Glutamatergic neuron (in vitro differentiated cells): ENCODE data around the gene RIMS3. TPM values are rescaled to one million over a fixed set of nuclear protein-coding genes. Genes with fewer than 3 reads are reported as not detected.

Experiments used
- DNase-seq: peaks from one replicate; pipeline ENCODE4 v3.0.0; 2022
- H3K27ac Mint-ChIP-seq: one replicate; pipeline ENCODE4 v1.8.0; 2020; ENCODE audit warnings: mild to moderate bottlenecking, mixed read lengths, inconsistent platforms; ENCODE audit not compliant: unreplicated experiment
- H3K27me3 Mint-ChIP-seq: one replicate; pipeline ENCODE4 v1.8.0; 2020; ENCODE audit warnings: mild to moderate bottlenecking, moderate library complexity, mixed read lengths, inconsistent platforms; ENCODE audit not compliant: unreplicated experiment
- H3K36me3 Mint-ChIP-seq: one replicate; pipeline ENCODE4 v1.8.0; 2020; ENCODE audit warnings: mild to moderate bottlenecking, mixed read lengths, inconsistent platforms; ENCODE audit not compliant: unreplicated experiment
- H3K4me1 Mint-ChIP-seq: one replicate; pipeline ENCODE4 v1.8.0; 2020; ENCODE audit warnings: mild to moderate bottlenecking, low read depth, mixed read lengths, inconsistent platforms; ENCODE audit not compliant: unreplicated experiment
- H3K4me3 Mint-ChIP-seq: one replicate; pipeline ENCODE4 v1.8.0; 2020; ENCODE audit warnings: mild to moderate bottlenecking, mixed read lengths, inconsistent platforms; ENCODE audit not compliant: unreplicated experiment
- H3K9me3 Mint-ChIP-seq: one replicate; pipeline ENCODE4 v1.8.0; 2020; ENCODE audit warnings: mild to moderate bottlenecking, moderate library complexity, mixed read lengths, inconsistent platforms; ENCODE audit not compliant: unreplicated experiment
- CTCF ChIP-seq: fragments of 200-600 bp; sonication (generic); IDR thresholded peaks from one replicate; pipeline ENCODE4 v1.5.0; 2021; ENCODE audit not compliant: partially characterized antibody, unreplicated experiment
- total RNA-seq: library from RNA; stranded (reverse); fragmentation: NEBNext Ultra II Directional; extraction: Animal tissue kit (Norgen Biotek cat#: 25700); gene quantifications from one replicate; pipeline ENCODE4 v1.2.1, GENCODE V29; 2021; ENCODE audit not compliant: unreplicated experiment

Gene RIMS3
- total RNA-seq, 1 donor from 2014 or later, result 126 TPM

GRCh38 chr1:40662864-40663263 lies 2.6 kb downstream of the RIMS3 start:
- H3K27me3 Mint-ChIP-seq, result peaks cover 11% of the 10 kb centered on the region
- no peak for TF ChIP-seq CTCF
- H3K36me3 Mint-ChIP-seq, result peaks cover 2% of the 10 kb centered on the region
- peak overlapping the region; percentile 96 for H3K27ac Mint-ChIP-seq
- peaks cover 7% of the 10 kb centered on the region for H3K9me3 Mint-ChIP-seq
- peak overlapping the region; percentile 94 for H3K4me3 Mint-ChIP-seq
- no peak for DNase-seq
- H3K4me1 Mint-ChIP-seq, result peaks cover 29% of the 10 kb centered on the region

GRCh38 chr1:40662151-40662550 lies 3.3 kb downstream of the RIMS3 start:
- Mint-ChIP-seq H3K9me3 (peaks cover 7% of the 10 kb centered on the region), H3K4me3 (peak overlapping the region; percentile 94), H3K36me3 (peaks cover 5% of the 10 kb centered on the region), H3K27me3 (peaks cover 11% of the 10 kb centered on the region), H3K27ac (peak overlapping the region; percentile 30), H3K4me1 (peaks cover 32% of the 10 kb centered on the region)
- no peak for TF ChIP-seq CTCF
- no peak for DNase-seq

- Mint-ChIP-seq H3K27ac (no peak overlapping the region), H3K27me3 (peaks cover 16% of the 10 kb centered on the region), H3K4me3 (peak overlapping the region; percentile 34), H3K9me3 (peaks cover 7% of the 10 kb centered on the region), H3K36me3 (peaks cover 5% of the 10 kb centered on the region), H3K4me1 (peaks cover 36% of the 10 kb centered on the region)
- no peak for TF ChIP-seq CTCF
- DNase-seq, result no peak
These were observed 3.8 kb downstream of the RIMS3 start for GRCh38 chr1:40661678-40662077.

DNA sequence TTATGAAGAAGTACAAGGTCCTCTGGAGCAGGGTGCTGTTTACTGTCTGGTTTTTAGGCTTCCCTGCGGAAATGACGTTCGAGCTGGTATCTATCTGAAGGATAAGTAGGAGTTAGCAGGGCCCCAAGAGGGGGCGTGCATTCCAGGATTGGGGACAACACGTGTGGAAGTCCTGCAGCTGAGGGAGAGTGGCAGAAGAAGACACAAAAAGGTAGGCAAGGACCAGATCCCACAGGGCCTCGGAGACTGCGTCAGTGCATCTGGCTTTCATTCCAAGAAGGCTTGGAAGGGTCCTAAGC lies 5.9 kb downstream of the RIMS3 start:
- Mint-ChIP-seq H3K4me1 (peaks cover 43% of the 10 kb centered on the region), H3K27ac (no peak overlapping the region), H3K27me3 (peaks cover 16% of the 10 kb centered on the region), H3K4me3 (no peak overlapping the region), H3K9me3 (peaks cover 6% of the 10 kb centered on the region), H3K36me3 (peaks cover 5% of the 10 kb centered on the region)
- no peak for TF ChIP-seq CTCF
- no peak for DNase-seq

- Mint-ChIP-seq H3K9me3 (peaks cover 10% of the 10 kb centered on the region), H3K36me3 (peaks cover 5% of the 10 kb centered on the region), H3K4me1 (peaks cover 48% of the 10 kb centered on the region), H3K4me3 (no peak overlapping the region), H3K27me3 (peaks cover 18% of the 10 kb centered on the region), H3K27ac (no peak overlapping the region)
- DNase-seq, result no peak
- TF ChIP-seq CTCF, result no peak
These were observed 6.5 kb downstream of the RIMS3 start for GRCh38 chr1:40658751-40659648.
